ENCODE results near the gene S100A6.

The S100A6 gene

GRCh38 chr1:153550398-153550758 lies 14.6 kb upstream of the S100A6 start:
- Histone ChIP-seq H3K27ac (ENCODE audit: low read depth, low read length) (no peak overlapping the region), H3K9me3 (ENCODE audit: control insufficient read depth, insufficient read depth, low read length) (no peaks in the 10 kb centered on the region), H3K4me1 (ENCODE audit: control insufficient read depth, insufficient read depth, low read length) (peaks cover 22% of the 10 kb centered on the region), H3K36me3 (ENCODE audit: control insufficient read depth, insufficient read depth, low read length) (no peaks in the 10 kb centered on the region), H3K27me3 (ENCODE audit: control insufficient read depth, insufficient read depth, low read length) (no peaks in the 10 kb centered on the region), H3K9ac (ENCODE audit: low read depth, low read length) (no peak overlapping the region), H3K4me3 (ENCODE audit: low read depth, low read length) (no peak overlapping the region)

- Histone ChIP-seq H3K9ac (ENCODE audit: low read depth, low read length) (no peak overlapping the region), H3K4me3 (ENCODE audit: low read depth, low read length) (no peak overlapping the region), H3K9me3 (ENCODE audit: control insufficient read depth, insufficient read depth, low read length) (no peaks in the 10 kb centered on the region), H3K36me3 (ENCODE audit: control insufficient read depth, insufficient read depth, low read length) (no peaks in the 10 kb centered on the region), H3K27ac (ENCODE audit: low read depth, low read length) (no peak overlapping the region), H3K27me3 (ENCODE audit: control insufficient read depth, insufficient read depth, low read length) (no peaks in the 10 kb centered on the region), H3K4me1 (ENCODE audit: control insufficient read depth, insufficient read depth, low read length) (peaks cover 25% of the 10 kb centered on the region)
These were observed 14.1 kb upstream of the S100A6 start for GRCh38 chr1:153549741-153550397.

GRCh38 chr1:153548722-153549688 lies 13.2 kb upstream of the S100A6 start, which contains the start of gene S100A3:
TSS of gene S100A3 (minus strand) at chr1:153549258. CDS start at chr1:153548485, 773 bp downstream.
- Histone ChIP-seq H3K9me3 (ENCODE audit: control insufficient read depth, insufficient read depth, low read length) (no peaks in the 10 kb centered on the region), H3K36me3 (ENCODE audit: control insufficient read depth, insufficient read depth, low read length) (no peaks in the 10 kb centered on the region), H3K4me1 (ENCODE audit: control insufficient read depth, insufficient read depth, low read length) (peaks cover 30% of the 10 kb centered on the region), H3K4me3 (ENCODE audit: low read depth, low read length) (no peak within 1 kb of the TSS), H3K9ac (ENCODE audit: low read depth, low read length) (no peak within 1 kb of the TSS), H3K27ac (ENCODE audit: low read depth, low read length) (no peak within 1 kb of the TSS), H3K27me3 (ENCODE audit: control insufficient read depth, insufficient read depth, low read length) (no peaks in the 10 kb centered on the region)

GRCh38 chr1:153547560-153548551 lies 12.1 kb upstream of the S100A6 start:
- no peak overlapping the region for H3K9ac ChIP-seq (ENCODE audit: low read depth, low read length)
- no peaks in the 10 kb centered on the region for H3K9me3 ChIP-seq (ENCODE audit: control insufficient read depth, insufficient read depth, low read length)
- no peak overlapping the region for H3K4me3 ChIP-seq (ENCODE audit: low read depth, low read length)
- no peak overlapping the region for H3K27ac ChIP-seq (ENCODE audit: low read depth, low read length)
- no peaks in the 10 kb centered on the region for H3K36me3 ChIP-seq (ENCODE audit: control insufficient read depth, insufficient read depth, low read length)
- H3K27me3 ChIP-seq (ENCODE audit: control insufficient read depth, insufficient read depth, low read length), result no peaks in the 10 kb centered on the region
- H3K4me1 ChIP-seq (ENCODE audit: control insufficient read depth, insufficient read depth, low read length), result peaks cover 30% of the 10 kb centered on the region

GRCh38 chr1:153546796-153547559 lies 11.2 kb upstream of the S100A6 start:
- H3K9ac ChIP-seq (ENCODE audit: low read depth, low read length), result no peak overlapping the region
- H3K9me3 ChIP-seq (ENCODE audit: control insufficient read depth, insufficient read depth, low read length), result no peaks in the 10 kb centered on the region
- no peaks in the 10 kb centered on the region for H3K27me3 ChIP-seq (ENCODE audit: control insufficient read depth, insufficient read depth, low read length)
- H3K36me3 ChIP-seq (ENCODE audit: control insufficient read depth, insufficient read depth, low read length), result no peaks in the 10 kb centered on the region
- H3K4me3 ChIP-seq (ENCODE audit: low read depth, low read length), result no peak overlapping the region
- H3K4me1 ChIP-seq (ENCODE audit: control insufficient read depth, insufficient read depth, low read length), result peaks cover 30% of the 10 kb centered on the region
- H3K27ac ChIP-seq (ENCODE audit: low read depth, low read length), result no peak overlapping the region

GRCh38 chr1:153546371-153546770 lies 10.6 kb upstream of the S100A6 start:
- H3K27me3 ChIP-seq (ENCODE audit: control insufficient read depth, insufficient read depth, low read length), result no peaks in the 10 kb centered on the region
- peaks cover 30% of the 10 kb centered on the region for H3K4me1 ChIP-seq (ENCODE audit: control insufficient read depth, insufficient read depth, low read length)
- no peak overlapping the region for H3K4me3 ChIP-seq (ENCODE audit: low read depth, low read length)
- H3K9ac ChIP-seq (ENCODE audit: low read depth, low read length), result no peak overlapping the region
- H3K9me3 ChIP-seq (ENCODE audit: control insufficient read depth, insufficient read depth, low read length), result no peaks in the 10 kb centered on the region
- no peak overlapping the region for H3K27ac ChIP-seq (ENCODE audit: low read depth, low read length)
- H3K36me3 ChIP-seq (ENCODE audit: control insufficient read depth, insufficient read depth, low read length), result no peaks in the 10 kb centered on the region

- Histone ChIP-seq H3K4me3 (ENCODE audit: low read depth, low read length) (peak within 1 kb of the TSS; percentile 15; the same call in 1 of the 2 replicates), H3K4me1 (ENCODE audit: control insufficient read depth, insufficient read depth, low read length) (peaks cover 29% of the 10 kb centered on the region), H3K27ac (ENCODE audit: low read depth, low read length) (no peak within 1 kb of the TSS)
These were observed 9.6 kb upstream of the S100A6 start, which contains the start of gene S100A4 for GRCh38 chr1:153545067-153546055. TSS of gene S100A4 (minus strand) at chr1:153545806. CDS start at chr1:153544794, 1,012 bp downstream.

GRCh38 chr1:153544453-153545066 lies 8.8 kb upstream of the S100A6 start:
- Histone ChIP-seq H3K27me3 (ENCODE audit: control insufficient read depth, insufficient read depth, low read length) (no peaks in the 10 kb centered on the region), H3K27ac (ENCODE audit: low read depth, low read length) (no peak overlapping the region), H3K4me3 (ENCODE audit: low read depth, low read length) (no peak overlapping the region), H3K4me1 (ENCODE audit: control insufficient read depth, insufficient read depth, low read length) (peaks cover 28% of the 10 kb centered on the region), H3K36me3 (ENCODE audit: control insufficient read depth, insufficient read depth, low read length) (no peaks in the 10 kb centered on the region), H3K9ac (ENCODE audit: low read depth, low read length) (no peak overlapping the region), H3K9me3 (ENCODE audit: control insufficient read depth, insufficient read depth, low read length) (no peaks in the 10 kb centered on the region)

More at GRCh38 chr1:153545067-153546055, 9.6 kb upstream of the S100A6 start, which contains the start of gene S100A4:
- Histone ChIP-seq H3K36me3 (ENCODE audit: control insufficient read depth, insufficient read depth, low read length) (no peaks in the 10 kb centered on the region), H3K9ac (ENCODE audit: low read depth, low read length) (no peak within 1 kb of the TSS), H3K9me3 (ENCODE audit: control insufficient read depth, insufficient read depth, low read length) (no peaks in the 10 kb centered on the region), H3K27me3 (ENCODE audit: control insufficient read depth, insufficient read depth, low read length) (no peaks in the 10 kb centered on the region)

- Histone ChIP-seq H3K36me3 (ENCODE audit: control insufficient read depth, insufficient read depth, low read length) (no peaks in the 10 kb centered on the region), H3K27ac (ENCODE audit: low read depth, low read length) (no peak overlapping the region), H3K9me3 (ENCODE audit: control insufficient read depth, insufficient read depth, low read length) (no peaks in the 10 kb centered on the region), H3K27me3 (ENCODE audit: control insufficient read depth, insufficient read depth, low read length) (no peaks in the 10 kb centered on the region), H3K4me1 (ENCODE audit: control insufficient read depth, insufficient read depth, low read length) (peaks cover 22% of the 10 kb centered on the region), H3K4me3 (ENCODE audit: low read depth, low read length) (no peak overlapping the region), H3K9ac (ENCODE audit: low read depth, low read length) (no peak overlapping the region)
These were observed 7.9 kb upstream of the S100A6 start for GRCh38 chr1:153543736-153544135.

All from HUES48 (cell line).